ENCODE results near the gene LIPH.
"Not testable (repeated sequence)": the region's sequence is repeated elsewhere in the genome, so short reads cannot be mapped to it uniquely, and the experiment has no call there.

Gene LIPH

GRCh38 chr3:185489462-185489861, 62.9 kb downstream of the LIPH start:
- TF ChIP-seq CTCF (IDR thresholded peaks at IDR 0.05; ENCODE audit: low read depth, low read length), result no peak
- no peak for DNase-seq (ENCODE audit: extremely low read depth, low read depth)

- TF ChIP-seq CTCF (IDR thresholded peaks at IDR 0.05; ENCODE audit: low read depth, low read length), result no peak
- no peak for DNase-seq (ENCODE audit: extremely low read depth, low read depth)
Observed at GRCh38 chr3:185488465-185488864, 63.9 kb downstream of the LIPH start.

GRCh38 chr3:185486394-185486793, 66.0 kb downstream of the LIPH start:
- TF ChIP-seq CTCF (IDR thresholded peaks at IDR 0.05; ENCODE audit: low read depth, low read length), result no peak
- DNase-seq (ENCODE audit: extremely low read depth, low read depth), result no peak

GRCh38 chr3:185484296-185484695, 68.1 kb downstream of the LIPH start:
- no peak for DNase-seq (ENCODE audit: extremely low read depth, low read depth)
- no peak for TF ChIP-seq CTCF (IDR thresholded peaks at IDR 0.05; ENCODE audit: low read depth, low read length)

GRCh38 chr3:185479373-185479945, 72.9 kb downstream of the LIPH start:
- no peak for DNase-seq (ENCODE audit: extremely low read depth, low read depth)
- no peak for TF ChIP-seq CTCF (IDR thresholded peaks at IDR 0.05; ENCODE audit: low read depth, low read length)

- TF ChIP-seq CTCF (IDR thresholded peaks at IDR 0.05; ENCODE audit: low read depth, low read length), result no peak
- no peak for DNase-seq (ENCODE audit: extremely low read depth, low read depth)
Observed at GRCh38 chr3:185477316-185477715, 75.1 kb downstream of the LIPH start.

GRCh38 chr3:185474922-185475321, 77.5 kb downstream of the LIPH start:
- not testable (repeated sequence) for DNase-seq (ENCODE audit: extremely low read depth, low read depth)

GRCh38 chr3:185473290-185473815, 79.0 kb downstream of the LIPH start:
- DNase-seq (ENCODE audit: extremely low read depth, low read depth), result no peak
- no peak for TF ChIP-seq CTCF (IDR thresholded peaks at IDR 0.05; ENCODE audit: low read depth, low read length)
